ENCODE results near the gene COX7B. TPM values are rescaled to one million over a fixed set of nuclear protein-coding genes. Genes with fewer than 3 reads are reported as not detected.
A peak's percentile ranks its signal among the peaks of the same experiment; 100 is the strongest.
"Not testable (repeated sequence)": the region's sequence is repeated elsewhere in the genome, so short reads cannot be mapped to it uniquely, and the experiment has no call there.

Gene COX7B, protein sequence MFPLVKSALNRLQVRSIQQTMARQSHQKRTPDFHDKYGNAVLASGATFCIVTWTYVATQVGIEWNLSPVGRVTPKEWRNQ
- 100 to 1,000 TPM; 127 to 163 TPM for total RNA-seq
- 100 to 1,000 TPM; 348 to 784 TPM for polyA plus RNA-seq
- long read RNA-seq, donor 1, transcript COX7B-203 (3 exons, 2,471 nt) = major isoform, 10 of 11 reads
- long read RNA-seq, donor 1, partial matches to known transcripts = 1 of 11 reads
- long read RNA-seq, donor 1, other reads (novel, unspliced or antisense) = 0 of 11 reads
- long read RNA-seq, donor 2, transcript COX7B-203 (3 exons, 2,471 nt) = major isoform, 14 of 15 reads
- long read RNA-seq, donor 2, partial matches to known transcripts = 0 of 15 reads
- long read RNA-seq, donor 2, other reads (novel, unspliced or antisense) = 0 of 15 reads

DNA sequence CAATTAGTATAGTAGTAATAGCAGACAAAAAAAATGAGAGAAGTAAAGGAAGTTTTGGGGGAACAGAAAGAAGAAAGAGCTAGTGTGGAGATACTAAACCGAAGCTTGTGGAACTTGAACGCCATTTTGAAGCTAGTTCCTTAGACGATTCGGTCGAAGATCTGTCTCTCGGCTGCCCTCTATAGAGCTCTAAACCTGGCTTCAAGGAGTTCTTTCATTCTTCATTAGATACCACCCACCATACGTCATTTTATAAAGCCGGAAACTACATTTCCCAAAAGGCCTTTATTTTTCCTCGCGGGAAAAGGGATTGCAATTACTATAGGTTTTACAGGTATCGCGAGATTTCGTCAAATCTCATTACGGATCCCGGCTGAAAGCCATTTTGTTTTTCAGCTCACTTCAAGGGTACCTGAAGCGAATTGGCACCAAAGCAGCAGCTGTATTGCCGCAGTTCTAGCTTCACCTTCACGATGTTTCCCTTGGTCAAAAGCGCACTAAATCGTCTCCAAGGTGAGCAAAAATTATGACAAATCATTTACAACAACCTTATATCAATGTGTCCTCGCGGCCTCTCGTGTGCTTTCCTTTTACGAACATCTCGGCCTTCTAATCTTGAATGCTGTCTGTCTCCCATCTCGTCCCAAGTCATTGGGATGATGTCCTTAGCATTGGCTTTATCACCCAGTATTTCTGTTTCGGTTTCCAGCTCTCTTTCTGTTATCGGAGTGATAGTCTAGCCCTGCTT, at the start of gene COX7B:
TSS of gene COX7B (plus strand) at position 388 of the 748 bp plus-strand sequence. CDS start at position 474, 86 bp downstream.
- no peaks in the 10 kb centered on the region for H3K4me1 ChIP-seq (ENCODE audit: control insufficient read depth in 1 of 2, insufficient read depth in 2 of 2, low read length in 2 of 2)
- peak in 1 of 2 donors; percentile 53 for DNase-seq
- WGBS, 2 donors = 0 to 35% methylated on average over 28 of the region's 28 CpGs
- H3K4me3 ChIP-seq (ENCODE audit: low read length in 2 of 2) = peak within 1 kb of the TSS; percentile 71 to 77
- H3K27ac ChIP-seq (ENCODE audit: low read depth in 1 of 2, low read length in 2 of 2) = peak within 1 kb of the TSS; percentile 25 to 74
- no peaks in the 10 kb centered on the region for H3K36me3 ChIP-seq (ENCODE audit: control insufficient read depth in 1 of 2, insufficient read depth in 2 of 2, low read length in 1 of 2)
- no peaks in the 10 kb centered on the region for H3K9me3 ChIP-seq (ENCODE audit: control insufficient read depth, low read length)
- intact Hi-C loops (cut with DNase I) = loop anchor here in 1 of 2 donors (5.0 kb wide), 1 partner anchor 882 kb away; no protein-coding TSS in a partner anchor
- no peaks in the 10 kb centered on the region for H3K27me3 ChIP-seq (ENCODE audit: control insufficient read depth in 1 of 2, insufficient read depth in 2 of 2, low read length in 1 of 2)
- ATAC-seq (ENCODE audit: low FRiP score) = peak; percentile 89

DNA sequence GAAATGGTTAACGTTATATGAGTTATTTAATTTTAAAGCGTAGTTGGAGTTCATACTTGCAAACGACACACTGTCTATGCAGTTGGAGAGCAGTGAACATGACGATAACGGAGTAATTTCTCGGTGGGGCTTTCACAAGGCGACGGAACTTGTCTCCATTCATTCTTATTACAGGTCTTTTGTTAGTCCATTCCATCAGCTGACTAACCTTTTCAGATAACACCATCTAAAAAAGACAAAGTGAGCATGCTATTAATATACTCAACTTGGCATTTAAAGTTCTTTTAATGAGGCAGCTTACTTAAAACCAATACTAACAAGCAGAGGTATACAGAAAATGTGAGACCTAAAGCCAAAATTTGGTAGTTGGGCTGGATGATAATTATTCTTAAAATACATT, 23.9 kb upstream of the COX7B start:
- WGBS, 2 donors = 91 to 96% methylated on average over 8 of the region's 8 CpGs
- Histone ChIP-seq H3K4me3 (ENCODE audit: low read length in 2 of 2) (no peak overlapping the region), H3K9me3 (ENCODE audit: control insufficient read depth, low read length) (no peaks in the 10 kb centered on the region), H3K27me3 (ENCODE audit: control insufficient read depth in 1 of 2, insufficient read depth in 2 of 2, low read length in 1 of 2) (no peaks in the 10 kb centered on the region), H3K27ac (ENCODE audit: low read depth in 1 of 2, low read length in 2 of 2) (no peak overlapping the region), H3K36me3 (ENCODE audit: control insufficient read depth in 1 of 2, insufficient read depth in 2 of 2, low read length in 1 of 2) (no peaks in the 10 kb centered on the region), H3K4me1 (ENCODE audit: control insufficient read depth in 1 of 2, insufficient read depth in 2 of 2, low read length in 2 of 2) (no peaks in the 10 kb centered on the region)
- ATAC-seq (ENCODE audit: low FRiP score) (no peak), DNase-seq (no peak)
- intact Hi-C loops (cut with DNase I) = no loop called here

DNA sequence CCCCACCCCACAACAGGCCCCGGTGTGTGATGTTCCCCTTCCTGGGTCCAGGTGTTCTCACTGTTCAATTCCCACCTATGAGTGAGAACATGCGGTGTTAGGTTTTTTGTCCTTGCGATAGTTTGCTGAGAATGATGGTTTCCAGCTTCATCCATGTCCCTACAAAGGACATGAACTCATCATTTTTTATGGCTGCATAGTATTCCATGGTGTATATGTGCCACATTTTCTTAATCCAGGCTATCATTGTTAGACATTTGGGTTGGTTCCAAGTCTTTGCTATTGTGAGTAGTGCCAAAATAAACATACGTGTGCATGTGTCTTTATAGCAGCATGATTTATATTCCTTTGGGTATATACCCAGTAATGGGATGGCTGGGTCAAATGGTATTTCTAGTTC, 17.9 kb upstream of the COX7B start:
- intact Hi-C loops (cut with DNase I); H3K27me3 ChIP-seq (ENCODE audit: control insufficient read depth in 1 of 2, insufficient read depth in 2 of 2, low read length in 1 of 2); H3K4me1 ChIP-seq (ENCODE audit: control insufficient read depth in 1 of 2, insufficient read depth in 2 of 2, low read length in 2 of 2); DNase-seq; H3K27ac ChIP-seq (ENCODE audit: low read depth in 1 of 2, low read length in 2 of 2); H3K36me3 ChIP-seq (ENCODE audit: control insufficient read depth in 1 of 2, insufficient read depth in 2 of 2, low read length in 1 of 2); H3K4me3 ChIP-seq (ENCODE audit: low read length in 2 of 2); ATAC-seq (ENCODE audit: low FRiP score); H3K9me3 ChIP-seq (ENCODE audit: control insufficient read depth, low read length): not testable (repeated sequence)
- 78 to 81% methylated on average over 4 of the region's 4 CpGs for WGBS, 2 donors

DNA sequence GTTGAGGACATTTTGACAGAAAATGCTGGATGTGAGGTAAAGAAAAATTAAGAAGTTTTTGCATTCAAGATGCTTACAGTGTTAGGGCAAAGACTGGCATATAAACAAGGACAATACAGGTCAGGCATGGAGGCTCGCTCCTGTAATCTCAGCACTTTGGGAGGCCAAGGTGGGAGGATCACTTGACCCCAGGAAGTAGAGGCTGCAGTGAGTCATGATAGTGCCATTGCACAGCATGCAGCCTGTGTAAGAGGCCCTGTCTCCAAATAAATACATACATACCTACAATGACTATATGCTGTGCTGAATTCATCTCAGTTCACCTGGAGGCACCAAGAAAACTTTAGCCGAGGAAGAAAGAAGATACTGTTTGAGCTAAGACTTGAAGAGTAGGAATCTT, 6.4 kb upstream of the COX7B start:
- intact Hi-C loops (cut with DNase I) = no loop called here
- DNase-seq (no peak), ATAC-seq (ENCODE audit: low FRiP score) (no peak)
- no peaks in the 10 kb centered on the region for H3K27me3 ChIP-seq (ENCODE audit: control insufficient read depth in 1 of 2, insufficient read depth in 2 of 2, low read length in 1 of 2)
- H3K4me1 ChIP-seq (ENCODE audit: control insufficient read depth in 1 of 2, insufficient read depth in 2 of 2, low read length in 2 of 2) = no peaks in the 10 kb centered on the region
- H3K9me3 ChIP-seq (ENCODE audit: control insufficient read depth, low read length) = no peaks in the 10 kb centered on the region
- no peak overlapping the region for H3K27ac ChIP-seq (ENCODE audit: low read depth in 1 of 2, low read length in 2 of 2)
- no peak overlapping the region for H3K4me3 ChIP-seq (ENCODE audit: low read length in 2 of 2)
- H3K36me3 ChIP-seq (ENCODE audit: control insufficient read depth in 1 of 2, insufficient read depth in 2 of 2, low read length in 1 of 2) = no peaks in the 10 kb centered on the region
- 87 to 90% methylated on average over 2 of the region's 2 CpGs for WGBS, 2 donors

DNA sequence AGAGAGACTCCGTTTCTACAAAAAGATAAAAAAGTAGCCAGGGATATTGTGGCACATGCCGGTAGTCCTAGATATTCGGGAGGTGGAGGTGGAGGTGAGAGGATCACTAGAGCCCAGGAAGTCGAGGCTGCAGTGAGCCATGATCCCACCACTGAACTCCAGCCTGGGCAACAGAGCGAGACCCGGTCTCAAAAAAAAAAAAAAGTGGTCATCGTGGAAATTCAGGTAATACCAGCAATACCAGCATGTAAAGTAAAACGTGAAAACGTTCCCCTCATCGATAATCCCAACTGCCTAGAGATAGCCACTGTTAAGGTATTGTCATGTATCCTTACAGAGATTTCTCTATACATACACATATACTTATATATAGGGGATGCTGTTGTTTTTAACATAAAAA, 5.6 kb upstream of the COX7B start:
- intact Hi-C loops (cut with DNase I) = no loop called here
- H3K27me3 ChIP-seq (ENCODE audit: control insufficient read depth in 1 of 2, insufficient read depth in 2 of 2, low read length in 1 of 2) = no peaks in the 10 kb centered on the region
- H3K27ac ChIP-seq (ENCODE audit: low read depth in 1 of 2, low read length in 2 of 2) = no peak overlapping the region
- DNase-seq (no peak), ATAC-seq (ENCODE audit: low FRiP score) (no peak)
- no peaks in the 10 kb centered on the region for H3K9me3 ChIP-seq (ENCODE audit: control insufficient read depth, low read length)
- H3K4me1 ChIP-seq (ENCODE audit: control insufficient read depth in 1 of 2, insufficient read depth in 2 of 2, low read length in 2 of 2) = no peaks in the 10 kb centered on the region
- H3K4me3 ChIP-seq (ENCODE audit: low read length in 2 of 2) = no peak overlapping the region
- H3K36me3 ChIP-seq (ENCODE audit: control insufficient read depth in 1 of 2, insufficient read depth in 2 of 2, low read length in 1 of 2) = no peaks in the 10 kb centered on the region
- WGBS, 2 donors = 73 to 76% methylated on average over 10 of the region's 10 CpGs

DNA sequence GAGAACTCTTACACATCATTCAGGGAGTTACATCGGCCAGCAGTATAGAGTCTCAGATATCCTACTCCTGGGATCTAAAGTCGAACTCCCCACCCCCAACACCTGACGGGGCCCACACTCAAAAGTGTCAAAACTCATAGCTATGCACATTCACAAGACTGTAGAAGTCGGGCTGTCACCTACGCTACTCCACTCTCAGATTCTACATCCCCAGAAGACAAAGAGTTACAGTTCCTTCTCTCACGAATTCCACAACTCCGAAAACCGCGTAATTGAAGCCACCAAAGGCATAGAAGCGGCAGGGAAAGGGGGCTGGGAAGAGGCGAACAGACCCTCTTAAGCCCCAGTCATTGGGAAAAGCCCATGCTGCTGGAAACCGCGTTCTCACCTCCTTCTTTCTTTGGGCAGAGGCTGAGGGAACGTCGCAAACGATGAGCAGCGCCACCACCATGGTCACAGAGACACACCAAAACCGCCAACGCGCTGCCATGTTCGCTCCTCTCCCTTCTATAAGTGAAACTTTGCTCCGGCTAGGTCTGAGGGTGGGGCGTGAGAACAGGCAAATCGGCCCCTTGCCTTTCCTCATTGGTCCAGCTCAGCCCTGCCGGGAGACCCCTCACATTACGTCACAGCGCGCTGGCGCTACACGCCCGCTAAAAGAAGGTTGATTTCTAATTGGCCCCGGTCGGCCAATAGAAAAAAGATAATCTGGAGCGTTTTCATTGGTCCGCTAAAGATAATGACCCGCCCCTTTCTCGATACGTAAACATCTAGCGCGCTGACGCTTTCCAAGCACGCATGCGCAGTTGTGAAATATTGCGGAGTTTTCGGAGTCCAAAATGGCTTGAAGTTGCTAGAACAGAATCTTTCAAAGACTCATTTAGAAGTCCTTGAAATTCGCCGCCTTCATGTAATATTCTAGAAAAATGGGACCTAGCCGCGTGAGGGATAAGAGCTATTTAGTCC, 4.1 kb upstream of the COX7B start, which contains the start of gene MAGT1:
TSS of gene MAGT1 (minus strand) at position 515 of the 966 bp plus-strand sequence. CDS start at position 490, 25 bp downstream.
- H3K27me3 ChIP-seq (ENCODE audit: control insufficient read depth in 1 of 2, insufficient read depth in 2 of 2, low read length in 1 of 2) = no peaks in the 10 kb centered on the region
- H3K27ac ChIP-seq (ENCODE audit: low read depth in 1 of 2, low read length in 2 of 2) = peak within 1 kb of the TSS in 1 of 2 donors; percentile 92
- H3K4me1 ChIP-seq (ENCODE audit: control insufficient read depth in 1 of 2, insufficient read depth in 2 of 2, low read length in 2 of 2) = no peaks in the 10 kb centered on the region
- WGBS, 2 donors = 0 to 34% methylated on average over 49 of the region's 49 CpGs
- H3K36me3 ChIP-seq (ENCODE audit: control insufficient read depth in 1 of 2, insufficient read depth in 2 of 2, low read length in 1 of 2) = no peaks in the 10 kb centered on the region
- DNase-seq (peak; percentile 93 to 95), ATAC-seq (ENCODE audit: low FRiP score) (peak; percentile 95)
- H3K4me3 ChIP-seq (ENCODE audit: low read length in 2 of 2) = peak within 1 kb of the TSS; percentile 61 to 67
- H3K9me3 ChIP-seq (ENCODE audit: control insufficient read depth, low read length) = no peaks in the 10 kb centered on the region
- intact Hi-C loops (cut with DNase I) = loop anchor here in 1 of 2 donors (5.0 kb wide), 1 partner anchor 878 kb away; no protein-coding TSS in a partner anchor

DNA sequence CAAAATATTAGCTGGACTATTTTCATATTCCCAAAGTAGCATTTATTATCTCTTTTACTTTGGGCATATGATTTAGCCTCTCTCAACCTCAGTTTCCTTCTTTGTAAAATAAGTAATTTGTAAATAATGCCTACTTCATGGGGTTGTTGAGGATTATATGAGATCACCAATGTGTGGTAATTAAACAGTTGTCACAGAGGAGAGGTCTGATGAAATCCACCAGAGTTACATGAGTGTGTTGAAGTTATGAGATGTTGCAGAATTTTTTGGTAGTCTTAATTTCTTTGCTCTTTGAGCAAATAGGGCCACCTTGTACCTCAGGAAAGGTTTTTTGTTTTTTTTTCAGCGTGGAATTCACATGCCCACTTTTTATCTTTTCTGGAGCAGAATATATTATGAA, 1.4 kb downstream of the COX7B start:
- no peaks in the 10 kb centered on the region for H3K4me1 ChIP-seq (ENCODE audit: control insufficient read depth in 1 of 2, insufficient read depth in 2 of 2, low read length in 2 of 2)
- ATAC-seq (ENCODE audit: low FRiP score) (no peak), DNase-seq (no peak)
- H3K27me3 ChIP-seq (ENCODE audit: control insufficient read depth in 1 of 2, insufficient read depth in 2 of 2, low read length in 1 of 2) = no peaks in the 10 kb centered on the region
- intact Hi-C loops (cut with DNase I) = no loop called here
- 73 to 74% methylated on average over 1 of the region's 1 CpG for WGBS, 2 donors
- H3K27ac ChIP-seq (ENCODE audit: low read depth in 1 of 2, low read length in 2 of 2) = no peak overlapping the region
- no peaks in the 10 kb centered on the region for H3K36me3 ChIP-seq (ENCODE audit: control insufficient read depth in 1 of 2, insufficient read depth in 2 of 2, low read length in 1 of 2)
- H3K9me3 ChIP-seq (ENCODE audit: control insufficient read depth, low read length) = no peaks in the 10 kb centered on the region
- H3K4me3 ChIP-seq (ENCODE audit: low read length in 2 of 2) = no peak overlapping the region

DNA sequence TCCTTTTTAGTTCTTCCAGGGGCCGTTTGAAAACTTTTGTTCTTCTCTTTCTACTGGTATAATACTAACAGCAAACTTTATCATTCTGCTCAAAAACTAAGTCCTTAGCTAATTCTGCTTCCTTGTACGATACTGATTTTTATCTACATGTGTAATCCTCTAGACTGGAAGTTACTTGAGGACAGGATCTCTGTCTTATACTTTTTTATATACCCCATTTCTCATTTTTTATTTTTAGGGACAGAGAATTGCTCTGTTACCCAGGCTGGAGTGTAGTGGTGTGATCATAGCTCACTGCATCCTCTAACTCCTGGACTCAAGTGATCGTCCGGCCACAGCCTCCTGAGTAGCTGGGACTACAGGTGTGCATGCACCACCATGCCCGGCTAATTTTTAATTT, 2.2 kb downstream of the COX7B start:
- no peak for ATAC-seq (ENCODE audit: low FRiP score)
- Histone ChIP-seq H3K4me3 (ENCODE audit: low read length in 2 of 2) (no peak overlapping the region), H3K4me1 (ENCODE audit: control insufficient read depth in 1 of 2, insufficient read depth in 2 of 2, low read length in 2 of 2) (no peaks in the 10 kb centered on the region), H3K36me3 (ENCODE audit: control insufficient read depth in 1 of 2, insufficient read depth in 2 of 2, low read length in 1 of 2) (no peaks in the 10 kb centered on the region), H3K27ac (ENCODE audit: low read depth in 1 of 2, low read length in 2 of 2) (no peak overlapping the region), H3K27me3 (ENCODE audit: control insufficient read depth in 1 of 2, insufficient read depth in 2 of 2, low read length in 1 of 2) (no peaks in the 10 kb centered on the region), H3K9me3 (ENCODE audit: control insufficient read depth, low read length) (no peaks in the 10 kb centered on the region)
- intact Hi-C loops (cut with DNase I) = no loop called here
- no peak for DNase-seq
- 83 to 93% methylated on average over 5 of the region's 5 CpGs for WGBS, 2 donors
